H1 (cell line): ENCODE measurements around the gene STX19. TPM values are rescaled to one million over a fixed set of nuclear protein-coding genes. Genes with fewer than 3 reads are reported as not detected.

Experiments
- ASH2L ChIP-seq: fragments of 200-600, 300-600 bp; sonication (generic); IDR thresholded peaks from one replicate; pipeline ENCODE4 v1.7.1; 2017; ENCODE audit warnings: low read length
- EP300 ChIP-seq, 2 experiments: IDR thresholded peaks; 1 replicate in 1 of 2; 2 replicates in 1 of 2; pipeline ENCODE4 v1.6.1; 2011 to 2012; ENCODE audit warnings: low read depth in 2 of 2, low read length in 2 of 2, mild to moderate bottlenecking in 2 of 2, borderline replicate concordance in 1 of 2, inconsistent platforms in 1 of 2, moderate library complexity in 1 of 2
- GABPA ChIP-seq: IDR thresholded peaks from 2 replicates; pipeline ENCODE4 v1.6.1; 2011; ENCODE audit warnings: mild to moderate bottlenecking, low read length, moderate library complexity, borderline replicate concordance; ENCODE audit not compliant: insufficient read depth
- PHF8 ChIP-seq: fragments of 200-600 bp; sonication (generic); conservative IDR thresholded peaks from 2 replicates; pipeline ENCODE4 v1.7.1; 2012; ENCODE audit warnings: low read depth, mild to moderate bottlenecking, inconsistent platforms, low read length, moderate library complexity
- POU5F1 ChIP-seq: IDR thresholded peaks from 2 replicates; pipeline ENCODE4 v1.6.1; 2011; ENCODE audit warnings: low read depth, mild to moderate bottlenecking, low read length, moderate library complexity
- RBBP5 ChIP-seq: IDR thresholded peaks from 2 replicates; pipeline ENCODE4 v1.7.1; 2012; ENCODE audit warnings: low read depth, mild to moderate bottlenecking, inconsistent platforms, low read length, moderate library complexity, borderline replicate concordance
- RFX5 ChIP-seq: IDR thresholded peaks from 2 replicates; pipeline ENCODE4 v1.6.1; 2011; ENCODE audit warnings: low read depth, low read length, improper control_type of control experiment, borderline replicate concordance
- TAF7 ChIP-seq: optimal IDR thresholded peaks from 2 replicates; pipeline ENCODE3; 2011; ENCODE audit warnings: low read depth, mild to moderate bottlenecking, inconsistent platforms, low read length, moderate library complexity, borderline replicate concordance
- TBP ChIP-seq: IDR thresholded peaks from 2 replicates; pipeline ENCODE4 v1.6.1; 2011; ENCODE audit warnings: low read depth, low read length, improper control_type of control experiment
- polyA plus RNA-seq, 7 experiments: library from polyadenylated mRNA; depleted of rRNA in 3 of 7; stranded (reverse) in 5 of 7; unstranded in 2 of 7; fragments of >200 nt in 5 of 7; fragments of 200-250 nt in 2 of 7; gene quantifications; 1 replicate in 5 of 7; 2 replicates in 1 of 7; 4 replicates in 1 of 7; pipeline versions ENCODE4 v1.2.1 to v1.2.3, GENCODE V29; 2011 to 2013; ENCODE audit warnings: missing spikeins in 2 of 7, mixed read lengths in 2 of 7
- total RNA-seq: library from RNA; stranded (reverse); fragmentation: NEBNext Ultra II Directional; extraction: Animal tissue kit (Norgen Biotek cat#: 25700); gene quantifications from 2 replicates; pipeline ENCODE4 v1.2.1, GENCODE V29; 2021
- TF ChIP-seq, protein P1 (sequence below): fragments of 300-600 bp; sonication (generic); IDR thresholded peaks from 2 replicates; pipeline ENCODE4 v1.7.1; 2012; ENCODE audit warnings: low read length, moderate library complexity, mild to moderate bottlenecking, inconsistent platforms; ENCODE audit not compliant: insufficient replicate concordance

STX19 gene
- total and polyA plus RNA-seq, 2 of the 8 experiments (the other 6 are each of a cell fraction or from before 2014, with no cell fraction given), result not detected

DNA sequence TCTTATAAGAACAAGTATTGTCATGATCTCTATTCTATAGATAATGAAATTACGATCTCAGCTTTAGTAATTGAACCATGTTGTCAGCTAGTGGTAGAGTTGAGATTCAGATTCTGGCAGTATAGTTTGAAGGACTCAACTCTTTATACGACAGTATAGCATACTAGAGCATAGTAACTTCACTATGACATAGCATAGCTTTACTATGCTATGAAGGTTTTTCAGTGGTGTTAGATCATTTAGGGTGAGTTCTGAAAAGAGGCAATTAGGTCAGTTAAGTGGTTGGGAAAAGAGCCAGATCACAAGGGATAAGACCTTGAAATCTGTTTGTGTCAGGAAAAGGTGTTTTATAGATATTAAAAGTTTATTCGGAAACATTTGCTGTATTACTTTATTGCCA is 8.1 kb downstream of the STX19 start (continued):
- TF ChIP-seq, protein P1, sequence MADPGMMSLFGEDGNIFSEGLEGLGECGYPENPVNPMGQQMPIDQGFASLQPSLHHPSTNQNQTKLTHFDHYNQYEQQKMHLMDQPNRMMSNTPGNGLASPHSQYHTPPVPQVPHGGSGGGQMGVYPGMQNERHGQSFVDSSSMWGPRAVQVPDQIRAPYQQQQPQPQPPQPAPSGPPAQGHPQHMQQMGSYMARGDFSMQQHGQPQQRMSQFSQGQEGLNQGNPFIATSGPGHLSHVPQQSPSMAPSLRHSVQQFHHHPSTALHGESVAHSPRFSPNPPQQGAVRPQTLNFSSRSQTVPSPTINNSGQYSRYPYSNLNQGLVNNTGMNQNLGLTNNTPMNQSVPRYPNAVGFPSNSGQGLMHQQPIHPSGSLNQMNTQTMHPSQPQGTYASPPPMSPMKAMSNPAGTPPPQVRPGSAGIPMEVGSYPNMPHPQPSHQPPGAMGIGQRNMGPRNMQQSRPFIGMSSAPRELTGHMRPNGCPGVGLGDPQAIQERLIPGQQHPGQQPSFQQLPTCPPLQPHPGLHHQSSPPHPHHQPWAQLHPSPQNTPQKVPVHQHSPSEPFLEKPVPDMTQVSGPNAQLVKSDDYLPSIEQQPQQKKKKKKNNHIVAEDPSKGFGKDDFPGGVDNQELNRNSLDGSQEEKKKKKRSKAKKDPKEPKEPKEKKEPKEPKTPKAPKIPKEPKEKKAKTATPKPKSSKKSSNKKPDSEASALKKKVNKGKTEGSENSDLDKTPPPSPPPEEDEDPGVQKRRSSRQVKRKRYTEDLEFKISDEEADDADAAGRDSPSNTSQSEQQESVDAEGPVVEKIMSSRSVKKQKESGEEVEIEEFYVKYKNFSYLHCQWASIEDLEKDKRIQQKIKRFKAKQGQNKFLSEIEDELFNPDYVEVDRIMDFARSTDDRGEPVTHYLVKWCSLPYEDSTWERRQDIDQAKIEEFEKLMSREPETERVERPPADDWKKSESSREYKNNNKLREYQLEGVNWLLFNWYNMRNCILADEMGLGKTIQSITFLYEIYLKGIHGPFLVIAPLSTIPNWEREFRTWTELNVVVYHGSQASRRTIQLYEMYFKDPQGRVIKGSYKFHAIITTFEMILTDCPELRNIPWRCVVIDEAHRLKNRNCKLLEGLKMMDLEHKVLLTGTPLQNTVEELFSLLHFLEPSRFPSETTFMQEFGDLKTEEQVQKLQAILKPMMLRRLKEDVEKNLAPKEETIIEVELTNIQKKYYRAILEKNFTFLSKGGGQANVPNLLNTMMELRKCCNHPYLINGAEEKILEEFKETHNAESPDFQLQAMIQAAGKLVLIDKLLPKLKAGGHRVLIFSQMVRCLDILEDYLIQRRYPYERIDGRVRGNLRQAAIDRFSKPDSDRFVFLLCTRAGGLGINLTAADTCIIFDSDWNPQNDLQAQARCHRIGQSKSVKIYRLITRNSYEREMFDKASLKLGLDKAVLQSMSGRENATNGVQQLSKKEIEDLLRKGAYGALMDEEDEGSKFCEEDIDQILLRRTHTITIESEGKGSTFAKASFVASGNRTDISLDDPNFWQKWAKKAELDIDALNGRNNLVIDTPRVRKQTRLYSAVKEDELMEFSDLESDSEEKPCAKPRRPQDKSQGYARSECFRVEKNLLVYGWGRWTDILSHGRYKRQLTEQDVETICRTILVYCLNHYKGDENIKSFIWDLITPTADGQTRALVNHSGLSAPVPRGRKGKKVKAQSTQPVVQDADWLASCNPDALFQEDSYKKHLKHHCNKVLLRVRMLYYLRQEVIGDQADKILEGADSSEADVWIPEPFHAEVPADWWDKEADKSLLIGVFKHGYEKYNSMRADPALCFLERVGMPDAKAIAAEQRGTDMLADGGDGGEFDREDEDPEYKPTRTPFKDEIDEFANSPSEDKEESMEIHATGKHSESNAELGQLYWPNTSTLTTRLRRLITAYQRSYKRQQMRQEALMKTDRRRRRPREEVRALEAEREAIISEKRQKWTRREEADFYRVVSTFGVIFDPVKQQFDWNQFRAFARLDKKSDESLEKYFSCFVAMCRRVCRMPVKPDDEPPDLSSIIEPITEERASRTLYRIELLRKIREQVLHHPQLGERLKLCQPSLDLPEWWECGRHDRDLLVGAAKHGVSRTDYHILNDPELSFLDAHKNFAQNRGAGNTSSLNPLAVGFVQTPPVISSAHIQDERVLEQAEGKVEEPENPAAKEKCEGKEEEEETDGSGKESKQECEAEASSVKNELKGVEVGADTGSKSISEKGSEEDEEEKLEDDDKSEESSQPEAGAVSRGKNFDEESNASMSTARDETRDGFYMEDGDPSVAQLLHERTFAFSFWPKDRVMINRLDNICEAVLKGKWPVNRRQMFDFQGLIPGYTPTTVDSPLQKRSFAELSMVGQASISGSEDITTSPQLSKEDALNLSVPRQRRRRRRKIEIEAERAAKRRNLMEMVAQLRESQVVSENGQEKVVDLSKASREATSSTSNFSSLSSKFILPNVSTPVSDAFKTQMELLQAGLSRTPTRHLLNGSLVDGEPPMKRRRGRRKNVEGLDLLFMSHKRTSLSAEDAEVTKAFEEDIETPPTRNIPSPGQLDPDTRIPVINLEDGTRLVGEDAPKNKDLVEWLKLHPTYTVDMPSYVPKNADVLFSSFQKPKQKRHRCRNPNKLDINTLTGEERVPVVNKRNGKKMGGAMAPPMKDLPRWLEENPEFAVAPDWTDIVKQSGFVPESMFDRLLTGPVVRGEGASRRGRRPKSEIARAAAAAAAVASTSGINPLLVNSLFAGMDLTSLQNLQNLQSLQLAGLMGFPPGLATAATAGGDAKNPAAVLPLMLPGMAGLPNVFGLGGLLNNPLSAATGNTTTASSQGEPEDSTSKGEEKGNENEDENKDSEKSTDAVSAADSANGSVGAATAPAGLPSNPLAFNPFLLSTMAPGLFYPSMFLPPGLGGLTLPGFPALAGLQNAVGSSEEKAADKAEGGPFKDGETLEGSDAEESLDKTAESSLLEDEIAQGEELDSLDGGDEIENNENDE, result no peak
- TF ChIP-seq RBBP5 (no peak), ASH2L (no peak), GABPA (no peak), EP300 (IDR thresholded peaks at IDR 0.05; ENCODE audit: borderline replicate concordance in 1 of 2, low read depth in 2 of 2, low read length in 2 of 2) (no peak), PHF8 (no peak), TBP (no peak), POU5F1 (no peak), TAF7 (no peak), RFX5 (no peak)
- TF ChIP-seq, all 59 proteins: peak for 0
